DMS153 (cell line): ENCODE measurements around the gene PRPF19.
A peak's percentile ranks its signal among the peaks of the same experiment; 100 is the strongest.
"Not testable (repeated sequence)": the region's sequence is repeated elsewhere in the genome, so short reads cannot be mapped to it uniquely, and the experiment has no call there.

ENCODE experiments used
- DNase-seq: peaks from one replicate; lab custom pipeline; 2025; lab: John Stamatoyannopoulos, UW

PRPF19 gene

GRCh38 chr11:60923326-60923725 lies 16.9 kb upstream of the PRPF19 start:
- DNase-seq, result no peak

GRCh38 chr11:60922906-60923305 lies 16.5 kb upstream of the PRPF19 start:
- no peak for DNase-seq

GRCh38 chr11:60921777-60922335 lies 15.5 kb upstream of the PRPF19 start:
- no peak for DNase-seq

GRCh38 chr11:60921259-60921658 lies 14.9 kb upstream of the PRPF19 start:
- no peak for DNase-seq

GRCh38 chr11:60919956-60920355 lies 13.6 kb upstream of the PRPF19 start:
- no peak for DNase-seq

DNA sequence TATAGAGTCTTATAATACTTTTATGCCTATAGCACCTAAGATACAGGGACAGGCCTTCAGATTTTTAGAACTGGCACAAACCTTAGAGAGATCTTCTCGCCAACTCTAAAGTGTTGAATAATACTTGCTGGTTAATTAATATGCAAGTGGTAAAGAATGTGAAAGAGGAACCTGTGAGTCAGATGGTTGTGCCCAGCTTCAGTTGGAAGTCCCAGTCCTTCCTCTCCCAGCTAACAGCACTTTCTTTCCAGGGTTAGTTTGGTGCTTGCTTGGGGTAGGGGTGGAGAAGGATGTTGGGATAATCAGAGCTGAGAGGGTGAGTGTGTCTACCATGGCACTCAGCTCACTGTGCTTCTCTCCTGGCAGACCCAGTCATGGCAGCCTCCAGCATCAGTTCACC lies 12.9 kb upstream of the PRPF19 start:
- no peak for DNase-seq

- no peak for DNase-seq
Observed at GRCh38 chr11:60918939-60919265, 12.5 kb upstream of the PRPF19 start.

DNA sequence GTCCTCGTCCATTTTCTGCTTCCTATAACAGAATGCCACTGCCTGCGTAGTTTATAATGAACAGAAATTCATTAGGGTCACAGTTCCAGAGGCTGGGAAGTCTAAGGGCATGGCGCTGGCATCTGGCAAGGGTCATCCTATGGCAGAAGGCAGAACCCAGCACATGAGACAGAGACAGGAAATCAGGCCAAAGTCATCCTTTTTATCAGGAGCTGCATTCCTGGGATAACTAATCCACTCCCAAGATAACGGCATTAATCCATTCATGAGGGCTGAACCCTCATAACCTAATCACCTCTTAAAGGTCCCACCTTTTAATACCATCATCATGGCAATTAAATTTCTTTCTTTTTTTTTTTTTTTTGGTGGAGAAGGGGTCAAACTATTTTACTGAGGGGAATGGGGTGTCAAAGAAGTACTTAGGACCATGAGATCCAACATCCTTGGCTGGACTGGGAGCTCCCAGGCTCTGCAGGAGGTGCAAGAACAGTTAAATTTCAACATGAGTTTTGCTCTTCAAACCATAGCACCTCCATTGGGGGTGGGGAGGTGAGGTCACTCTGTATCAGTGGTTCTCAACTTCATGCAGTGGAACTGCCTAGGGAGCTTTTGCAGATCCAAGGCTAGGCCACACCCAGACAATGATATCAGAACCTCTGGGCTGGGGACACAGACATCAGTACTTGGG lies 12.0 kb upstream of the PRPF19 start:
- no peak for DNase-seq

GRCh38 chr11:60917267-60917666 lies 10.9 kb upstream of the PRPF19 start:
- DNase-seq, result no peak

DNA sequence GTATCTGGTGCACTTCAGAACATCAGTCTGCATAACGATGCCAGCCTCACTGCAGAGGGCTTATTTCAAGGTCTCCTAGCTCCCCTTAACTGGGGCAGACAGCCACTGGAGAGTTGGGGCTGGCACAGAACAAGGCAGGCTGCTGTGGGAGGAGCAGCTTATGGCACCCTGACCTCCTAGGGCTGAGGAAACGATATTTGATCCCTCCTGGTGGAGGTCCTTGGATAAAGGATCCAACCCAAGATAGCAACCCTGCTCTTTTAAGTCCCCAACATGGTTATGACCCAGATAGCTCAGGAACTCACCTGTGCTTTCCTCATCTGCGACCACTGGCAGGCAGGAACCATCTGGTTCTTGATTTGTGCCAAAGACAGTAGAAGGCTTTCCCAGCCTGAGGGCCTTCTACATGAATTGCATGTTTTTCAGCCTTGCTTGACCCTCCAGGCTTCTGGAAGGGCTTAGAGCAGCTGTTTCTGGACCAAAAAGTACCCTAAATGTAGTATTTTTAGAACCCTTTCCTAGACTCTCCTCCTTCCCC lies 10.4 kb upstream of the PRPF19 start:
- DNase-seq, result no peak

GRCh38 chr11:60915248-60915914 lies 9.0 kb upstream of the PRPF19 start:
- DNase-seq, result no peak

- DNase-seq, result no peak
Observed at GRCh38 chr11:60914633-60915247, 8.4 kb upstream of the PRPF19 start.

GRCh38 chr11:60913793-60914632 lies 7.6 kb upstream of the PRPF19 start, which contains the start of gene TMEM109:
TMEM109 (plus strand) TSS chr11:60914158; CDS start chr11:60919694, 5,536 bp downstream.
- DNase-seq, result peak; percentile 87

GRCh38 chr11:60912851-60913528 lies 6.6 kb upstream of the PRPF19 start:
- no peak for DNase-seq

GRCh38 chr11:60912223-60912850 lies 6.0 kb upstream of the PRPF19 start:
- DNase-seq, result peak; percentile 4

DNA sequence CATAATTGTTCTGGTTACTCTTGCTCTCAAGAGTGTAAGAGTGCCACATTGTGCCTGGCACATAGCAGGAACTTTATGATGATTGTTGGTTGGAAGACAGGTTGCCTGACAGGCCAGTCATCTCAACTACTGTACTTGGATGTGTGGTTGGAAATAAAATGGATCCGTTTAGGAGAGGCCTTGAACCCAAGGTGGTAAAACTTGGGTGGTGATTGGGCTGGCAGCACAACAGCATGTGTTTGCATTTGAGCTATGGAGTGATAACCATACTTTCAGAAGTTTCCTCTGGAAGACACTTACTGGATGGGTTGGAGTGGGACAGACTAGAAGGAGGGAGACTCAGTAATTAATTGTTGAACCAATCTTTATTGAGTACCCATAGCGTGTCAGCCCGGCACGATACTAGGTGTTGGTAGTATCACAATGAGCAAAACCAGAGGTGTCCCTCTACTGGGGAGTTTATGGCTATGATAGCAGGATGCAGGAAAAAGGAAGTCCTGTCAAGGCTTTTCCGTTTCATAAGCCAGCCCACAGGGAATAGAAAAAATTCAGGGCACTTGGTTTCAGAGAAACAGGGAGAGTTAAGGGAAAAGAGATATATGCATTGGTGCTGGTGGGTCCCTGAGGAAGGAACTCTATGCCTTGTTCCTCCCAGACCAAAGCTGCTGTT lies 4.5 kb upstream of the PRPF19 start:
- no peak for DNase-seq

- DNase-seq, result no peak
Observed at GRCh38 chr11:60910281-60910687, 3.9 kb upstream of the PRPF19 start.

GRCh38 chr11:60909680-60910280 lies 3.4 kb upstream of the PRPF19 start:
- not testable (repeated sequence) for DNase-seq

DNA sequence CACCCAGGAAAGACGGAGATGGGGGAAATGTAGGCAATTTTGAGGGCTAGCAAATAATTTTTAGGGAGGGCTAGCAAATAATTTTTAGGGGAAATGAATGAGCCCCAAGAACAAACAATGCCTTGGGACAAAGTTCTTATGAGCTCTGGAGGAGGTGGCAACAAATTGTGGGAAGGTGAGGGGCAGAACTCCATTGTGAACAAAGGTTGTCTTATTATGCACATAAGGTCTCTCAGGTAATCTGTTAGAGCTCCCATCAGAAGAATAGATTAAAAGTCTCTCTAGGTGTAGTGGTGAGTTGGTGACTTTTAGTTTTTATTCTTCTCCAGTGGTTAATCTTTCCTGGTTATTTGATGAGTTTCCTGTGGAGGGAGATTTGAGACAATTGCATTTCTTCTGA lies 2.4 kb upstream of the PRPF19 start:
- no peak for DNase-seq
